ENCODE results near the gene GM2A.

DNA sequence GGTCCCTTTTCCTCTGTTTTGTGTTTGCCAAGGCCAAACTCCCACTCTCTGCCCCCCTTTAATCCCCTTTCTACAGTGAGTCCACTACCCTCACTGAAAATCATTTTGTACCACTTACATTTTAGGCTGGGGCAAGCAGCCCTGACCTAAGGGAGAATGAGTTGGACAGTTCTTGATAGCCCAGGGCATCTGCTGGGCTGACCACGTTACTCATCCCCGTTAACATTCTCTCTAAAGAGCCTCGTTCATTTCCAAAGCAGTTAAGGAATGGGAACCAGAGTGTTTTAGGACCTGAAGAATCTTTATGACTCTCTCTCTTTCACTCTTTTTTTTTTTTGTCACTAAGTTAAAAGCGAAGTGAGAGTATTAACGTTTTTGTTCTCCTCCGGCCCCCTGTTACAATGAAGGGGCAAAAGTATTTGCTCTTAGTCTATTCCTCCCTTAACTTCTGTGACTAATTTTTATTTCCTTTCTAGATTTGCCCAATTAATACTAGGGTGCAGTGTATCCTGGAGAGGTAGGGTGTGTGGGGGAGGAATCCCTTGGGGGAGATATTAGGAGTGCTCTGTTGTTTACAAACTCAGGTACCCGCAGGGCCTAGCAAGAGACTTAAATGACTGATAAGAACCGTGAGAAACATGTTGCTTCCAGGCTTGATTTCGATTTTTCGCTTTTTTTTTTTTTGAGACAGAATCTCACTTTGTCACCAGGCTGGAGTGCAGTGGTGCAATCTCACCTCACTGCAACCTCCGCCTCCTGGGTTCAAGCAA lies 14.7 kb downstream of the GM2A start:
- TF ChIP-seq, protein P1, sequence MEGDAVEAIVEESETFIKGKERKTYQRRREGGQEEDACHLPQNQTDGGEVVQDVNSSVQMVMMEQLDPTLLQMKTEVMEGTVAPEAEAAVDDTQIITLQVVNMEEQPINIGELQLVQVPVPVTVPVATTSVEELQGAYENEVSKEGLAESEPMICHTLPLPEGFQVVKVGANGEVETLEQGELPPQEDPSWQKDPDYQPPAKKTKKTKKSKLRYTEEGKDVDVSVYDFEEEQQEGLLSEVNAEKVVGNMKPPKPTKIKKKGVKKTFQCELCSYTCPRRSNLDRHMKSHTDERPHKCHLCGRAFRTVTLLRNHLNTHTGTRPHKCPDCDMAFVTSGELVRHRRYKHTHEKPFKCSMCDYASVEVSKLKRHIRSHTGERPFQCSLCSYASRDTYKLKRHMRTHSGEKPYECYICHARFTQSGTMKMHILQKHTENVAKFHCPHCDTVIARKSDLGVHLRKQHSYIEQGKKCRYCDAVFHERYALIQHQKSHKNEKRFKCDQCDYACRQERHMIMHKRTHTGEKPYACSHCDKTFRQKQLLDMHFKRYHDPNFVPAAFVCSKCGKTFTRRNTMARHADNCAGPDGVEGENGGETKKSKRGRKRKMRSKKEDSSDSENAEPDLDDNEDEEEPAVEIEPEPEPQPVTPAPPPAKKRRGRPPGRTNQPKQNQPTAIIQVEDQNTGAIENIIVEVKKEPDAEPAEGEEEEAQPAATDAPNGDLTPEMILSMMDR (IDR thresholded peaks at IDR 0.05) = no peak
- TF ChIP-seq POLR2A (IDR thresholded peaks at IDR 0.05) = no peak
